Esophagus muscularis mucosa (tissue), 3 donors: ENCODE measurements around the gene KCNMB2.

Source experiments
- POLR2A ChIP-seq: fragments of 450-650 bp; IDR thresholded peaks from one replicate; pipeline ENCODE4 v1.6.1; 2017; ENCODE audit warnings: antibody characterized with exemption, moderate library complexity, mild to moderate bottlenecking, low read depth
- POLR2AphosphoS5 ChIP-seq, 2 donors: sonication (generic); formaldehyde crosslinking; IDR thresholded peaks; one replicate each; pipeline ENCODE4 v1.6.1; 2017; ENCODE audit warnings: antibody characterized with exemption in 2 of 2
- TF ChIP-seq, protein P1 (sequence below), 3 experiments: fragments of 200-600 bp in 2 of 3; fragments of 450-650 bp in 1 of 3; sonication (generic) in 2 of 3; IDR thresholded peaks; one replicate each; pipeline ENCODE4 v1.5.1; 2017 to 2019; ENCODE audit warnings: antibody characterized with exemption in 3 of 3, mild to moderate bottlenecking in 2 of 3, moderate library complexity in 1 of 3

DNA sequence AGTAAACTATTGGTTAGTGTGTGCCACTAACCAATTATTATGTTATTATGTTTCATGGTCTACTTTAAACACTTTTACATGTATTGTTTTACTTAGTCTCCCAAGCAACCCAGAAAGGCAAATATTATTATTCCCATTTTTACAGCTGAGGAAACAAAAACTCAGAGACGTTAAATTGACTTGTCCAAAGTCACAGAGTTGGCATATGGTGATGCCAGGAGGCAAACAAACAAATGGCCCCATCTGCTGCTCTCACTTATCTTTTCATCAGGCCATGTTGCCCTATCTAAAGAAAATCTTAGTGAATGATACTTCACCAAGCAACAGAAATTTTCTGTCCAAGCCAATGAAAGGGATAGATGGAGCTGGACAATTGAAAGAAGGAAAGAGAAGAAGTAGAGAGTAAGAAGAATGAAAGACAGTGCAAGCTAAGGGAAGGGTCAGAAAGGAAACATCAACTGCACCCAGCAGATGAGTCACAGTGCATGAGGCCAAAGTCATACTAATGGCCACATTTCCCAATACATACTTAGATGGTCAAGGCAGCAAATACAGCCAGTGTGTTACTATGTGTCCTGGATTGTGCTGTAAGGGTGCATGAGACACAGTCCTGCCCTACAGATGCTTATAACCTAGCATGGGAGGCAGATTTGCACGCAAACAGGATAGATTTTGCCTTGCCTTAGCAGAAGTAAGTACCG is 266.9 kb downstream of the KCNMB2 start:
- TF ChIP-seq, protein P1, sequence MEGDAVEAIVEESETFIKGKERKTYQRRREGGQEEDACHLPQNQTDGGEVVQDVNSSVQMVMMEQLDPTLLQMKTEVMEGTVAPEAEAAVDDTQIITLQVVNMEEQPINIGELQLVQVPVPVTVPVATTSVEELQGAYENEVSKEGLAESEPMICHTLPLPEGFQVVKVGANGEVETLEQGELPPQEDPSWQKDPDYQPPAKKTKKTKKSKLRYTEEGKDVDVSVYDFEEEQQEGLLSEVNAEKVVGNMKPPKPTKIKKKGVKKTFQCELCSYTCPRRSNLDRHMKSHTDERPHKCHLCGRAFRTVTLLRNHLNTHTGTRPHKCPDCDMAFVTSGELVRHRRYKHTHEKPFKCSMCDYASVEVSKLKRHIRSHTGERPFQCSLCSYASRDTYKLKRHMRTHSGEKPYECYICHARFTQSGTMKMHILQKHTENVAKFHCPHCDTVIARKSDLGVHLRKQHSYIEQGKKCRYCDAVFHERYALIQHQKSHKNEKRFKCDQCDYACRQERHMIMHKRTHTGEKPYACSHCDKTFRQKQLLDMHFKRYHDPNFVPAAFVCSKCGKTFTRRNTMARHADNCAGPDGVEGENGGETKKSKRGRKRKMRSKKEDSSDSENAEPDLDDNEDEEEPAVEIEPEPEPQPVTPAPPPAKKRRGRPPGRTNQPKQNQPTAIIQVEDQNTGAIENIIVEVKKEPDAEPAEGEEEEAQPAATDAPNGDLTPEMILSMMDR (IDR thresholded peaks at IDR 0.05) = no peak
- TF ChIP-seq POLR2AphosphoS5 (IDR thresholded peaks at IDR 0.05) (no peak), POLR2A (no peak)
